Fibroblast of peridontal ligament (primary cell): ENCODE measurements around the gene PKD1L1.
"Not testable (repeated sequence)": the region's sequence is repeated elsewhere in the genome, so short reads cannot be mapped to it uniquely, and the experiment has no call there.

ENCODE experiments used
- DNase-seq: peaks from one replicate; pipeline ENCODE4 v3.0.0-alpha.2; 2010; ENCODE audit errors: extremely low read depth

Gene PKD1L1

GRCh38 chr7:47962262-47962661, 14.0 kb upstream of the PKD1L1 start:
- no peak for DNase-seq

- no peak for DNase-seq
Observed at GRCh38 chr7:47957156-47957555, 8.9 kb upstream of the PKD1L1 start.

GRCh38 chr7:47956220-47956619, 8.0 kb upstream of the PKD1L1 start:
- no peak for DNase-seq

DNA sequence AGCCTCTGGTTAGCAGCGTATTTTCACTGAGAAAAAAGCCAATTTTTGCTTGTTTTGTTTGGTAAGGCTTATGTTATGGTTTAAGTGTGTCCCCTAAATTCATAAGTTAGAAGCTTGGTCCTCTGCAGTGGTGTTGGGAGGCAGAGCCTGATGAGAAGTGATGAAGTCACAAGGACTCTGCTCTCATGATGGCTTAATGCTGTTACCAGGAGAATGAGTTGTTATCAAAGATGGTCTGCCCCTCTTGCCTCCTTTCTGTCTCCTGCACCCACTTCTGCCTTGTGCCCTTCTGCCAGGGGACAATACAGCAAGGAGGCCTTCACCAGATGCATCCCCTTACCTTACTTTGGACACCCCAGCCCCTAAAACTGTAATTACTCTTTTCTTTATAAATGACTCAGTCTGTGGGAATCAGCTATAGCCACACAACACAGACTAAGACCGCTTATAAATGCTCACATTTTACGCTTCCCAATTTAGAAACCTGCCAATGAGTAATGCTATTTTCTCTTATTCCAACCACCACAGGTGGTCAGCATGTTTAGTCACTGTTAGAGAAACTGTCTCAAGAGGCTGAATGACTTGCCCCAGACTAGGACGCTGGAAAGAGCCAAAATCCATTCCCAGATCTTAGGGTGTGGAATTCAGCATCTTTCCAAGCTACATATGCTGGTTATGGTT, 6.1 kb upstream of the PKD1L1 start:
- no peak for DNase-seq

DNA sequence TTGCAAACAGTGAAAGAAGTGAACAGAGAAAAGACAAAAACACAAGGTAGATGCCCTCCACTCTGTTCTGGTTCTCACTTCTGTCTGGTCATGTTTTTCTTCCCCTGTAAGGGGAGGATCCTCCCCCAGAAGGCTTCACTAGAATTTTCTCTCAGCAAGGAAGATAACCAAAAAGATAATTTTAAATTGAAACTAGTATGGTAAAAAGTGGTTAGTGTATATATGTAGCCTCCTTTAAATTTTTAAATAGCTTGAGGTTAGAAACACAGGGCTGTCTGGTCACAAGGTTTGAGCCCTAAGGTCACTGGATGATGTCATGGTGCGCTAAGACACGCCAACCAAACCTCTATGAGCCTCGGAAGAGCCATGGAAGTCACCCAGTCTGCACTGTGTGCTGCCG, 5.6 kb upstream of the PKD1L1 start:
- no peak for DNase-seq

DNA sequence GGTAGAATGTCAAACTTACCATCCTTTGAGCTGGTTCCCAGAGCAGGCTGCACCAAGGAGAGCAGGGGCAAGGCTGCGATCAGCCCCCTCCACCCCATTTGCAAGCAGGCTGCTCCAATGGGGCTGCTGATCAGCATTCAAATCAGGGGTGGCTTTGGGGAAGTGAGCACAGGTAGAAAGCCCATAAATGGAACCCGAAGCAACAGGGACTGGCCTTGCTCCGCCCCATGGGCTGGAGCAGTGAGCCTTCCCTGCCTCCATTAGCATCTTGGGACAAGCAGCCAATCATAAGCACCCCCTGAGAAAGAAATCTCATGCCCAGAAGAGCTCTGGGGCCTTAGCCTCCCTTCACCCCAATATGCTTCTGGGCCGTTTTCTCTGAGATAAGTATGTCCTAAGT, 4.0 kb upstream of the PKD1L1 start:
- DNase-seq, result no peak

GRCh38 chr7:47951374-47951773, 3.1 kb upstream of the PKD1L1 start:
- no peak for DNase-seq

GRCh38 chr7:47950714-47951113, 2.4 kb upstream of the PKD1L1 start:
- DNase-seq, result no peak

- no peak for DNase-seq
Observed at GRCh38 chr7:47949703-47950102, 1.4 kb upstream of the PKD1L1 start.

DNA sequence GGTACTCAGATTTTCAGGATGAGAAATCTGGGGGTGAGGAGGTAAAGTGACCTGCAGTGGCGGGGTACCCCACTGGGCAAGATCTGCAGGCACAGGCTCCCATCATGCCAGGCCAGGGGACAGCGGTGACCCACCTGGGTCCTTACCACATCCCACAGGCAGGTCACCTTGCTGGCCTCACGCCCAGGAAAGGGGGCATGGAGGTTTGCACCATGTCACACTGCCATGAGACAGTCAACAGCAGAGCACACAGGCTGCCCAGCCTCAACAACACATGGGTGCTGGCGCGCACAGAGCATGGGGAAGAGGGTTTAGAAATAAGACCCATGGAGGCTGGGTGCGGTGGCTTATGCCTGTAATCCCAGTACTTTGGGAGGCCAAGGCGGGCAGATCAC, 914 bp downstream of the PKD1L1 start:
- DNase-seq, result no peak

- no peak for DNase-seq
Observed at GRCh38 chr7:47946581-47947354, 1.5 kb downstream of the PKD1L1 start.

- peak; percentile 79 for DNase-seq
Observed at GRCh38 chr7:47945261-47946015, 2.8 kb downstream of the PKD1L1 start.

DNA sequence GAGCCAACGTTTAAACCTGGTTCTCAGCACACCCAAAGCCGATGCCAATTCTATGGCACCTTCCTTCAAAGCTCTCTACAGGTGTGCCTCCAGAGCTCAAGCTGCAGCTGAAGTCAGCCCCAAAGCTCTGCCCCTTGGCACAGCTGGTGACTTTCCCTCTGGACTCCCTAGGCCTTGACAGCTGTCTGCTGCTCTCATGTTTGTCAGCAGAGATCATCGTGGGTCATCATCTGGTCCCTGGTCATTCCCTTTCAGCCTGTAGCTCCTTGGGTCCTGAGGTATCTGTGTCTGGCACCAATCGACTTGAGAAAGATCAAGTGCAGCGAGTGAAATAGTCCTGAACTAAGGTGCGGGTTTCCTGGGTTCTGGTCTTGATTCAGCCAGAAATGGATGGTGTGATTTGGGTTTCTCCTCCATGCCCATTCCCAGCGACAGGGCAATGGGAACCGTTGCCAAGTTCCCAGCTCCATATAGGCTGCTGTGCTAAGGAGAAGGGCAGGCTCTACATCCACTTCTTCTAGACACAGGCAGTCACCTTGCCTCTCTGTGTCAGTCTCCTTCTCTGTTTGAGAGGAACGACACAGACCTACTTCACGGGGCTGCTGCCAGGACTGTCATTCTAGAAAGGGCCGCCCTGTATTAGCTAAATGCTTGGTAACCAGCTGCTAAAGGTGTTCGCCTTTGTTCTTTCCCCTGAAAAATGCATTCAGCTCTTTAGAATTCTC, 3.6 kb downstream of the PKD1L1 start:
- no peak for DNase-seq

DNA sequence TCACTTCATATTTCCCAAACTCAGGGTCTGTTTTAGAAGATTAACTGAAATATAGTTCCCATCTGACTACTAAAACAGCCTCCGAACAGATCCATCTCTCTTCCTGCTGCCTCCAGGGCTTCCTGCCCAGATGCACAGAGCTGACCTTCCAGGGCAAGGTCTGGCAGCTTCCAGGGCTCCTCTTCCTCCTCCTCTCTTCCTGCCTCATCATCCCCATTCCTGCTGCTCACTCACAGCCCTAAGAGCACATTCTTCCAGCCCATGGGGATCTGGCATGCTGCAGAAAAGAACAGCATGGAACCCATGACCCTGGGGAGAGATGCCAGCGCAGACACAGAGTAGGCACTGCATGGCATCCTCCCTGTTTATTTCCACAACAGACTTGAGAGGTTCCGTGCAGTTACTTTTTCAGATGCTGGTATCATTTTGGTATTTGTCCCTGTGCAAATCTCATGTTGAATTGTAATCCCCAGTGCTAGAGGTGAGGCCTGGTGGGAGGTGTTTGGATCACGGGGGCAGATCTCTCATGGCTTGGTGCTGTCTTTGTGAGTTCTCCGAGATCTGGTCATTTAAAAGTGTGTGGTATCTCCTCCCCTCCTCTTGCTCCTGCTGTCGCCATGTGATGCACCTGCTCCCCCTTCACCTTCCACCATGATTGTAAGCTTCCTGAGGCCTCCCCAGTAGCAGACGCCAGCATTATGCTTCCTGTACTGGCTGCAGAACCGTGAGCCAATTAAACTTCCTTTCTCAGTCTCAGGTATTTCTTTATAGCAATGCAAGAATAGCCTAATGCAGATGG, 4.4 kb downstream of the PKD1L1 start:
- DNase-seq, result no peak

- not testable (repeated sequence) for DNase-seq
Observed at GRCh38 chr7:47942651-47943050, 5.6 kb downstream of the PKD1L1 start.

GRCh38 chr7:47942132-47942531, 6.1 kb downstream of the PKD1L1 start:
- peak; percentile 6 for DNase-seq

DNA sequence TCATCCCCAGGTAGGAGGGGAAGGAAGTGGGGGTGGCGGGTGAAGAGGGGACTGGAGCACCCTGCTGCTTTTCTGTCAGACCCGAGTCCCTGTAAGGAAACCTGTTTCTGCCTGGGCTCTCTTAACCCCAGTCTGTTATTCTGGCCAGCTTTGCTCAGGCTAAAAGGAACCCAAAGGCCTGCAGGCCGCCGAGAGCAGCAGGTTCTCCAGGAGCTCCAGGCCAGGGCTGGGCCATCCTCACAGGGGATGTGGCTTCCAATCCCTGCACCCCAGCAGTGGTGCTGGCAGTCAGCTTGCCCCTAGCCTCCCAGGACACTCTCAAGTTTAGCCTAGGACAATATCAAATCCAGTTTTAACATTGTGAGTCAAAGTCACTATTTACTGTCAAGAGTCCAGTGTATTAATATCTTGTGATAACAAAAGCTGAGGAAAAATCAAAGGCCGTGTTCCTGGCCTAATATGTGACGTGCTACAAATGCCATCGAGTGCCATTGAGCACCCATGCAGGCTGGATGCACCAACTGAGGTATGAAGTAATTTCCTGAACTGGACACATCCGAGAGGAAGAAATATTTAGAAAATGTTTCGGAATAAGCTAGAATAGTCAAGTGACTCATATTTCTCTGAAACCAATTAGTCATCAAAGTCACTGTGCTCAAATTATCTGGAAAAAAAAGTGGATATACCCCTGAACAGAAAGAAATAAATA, 7.0 kb downstream of the PKD1L1 start:
- DNase-seq, result peak; percentile 75

DNA sequence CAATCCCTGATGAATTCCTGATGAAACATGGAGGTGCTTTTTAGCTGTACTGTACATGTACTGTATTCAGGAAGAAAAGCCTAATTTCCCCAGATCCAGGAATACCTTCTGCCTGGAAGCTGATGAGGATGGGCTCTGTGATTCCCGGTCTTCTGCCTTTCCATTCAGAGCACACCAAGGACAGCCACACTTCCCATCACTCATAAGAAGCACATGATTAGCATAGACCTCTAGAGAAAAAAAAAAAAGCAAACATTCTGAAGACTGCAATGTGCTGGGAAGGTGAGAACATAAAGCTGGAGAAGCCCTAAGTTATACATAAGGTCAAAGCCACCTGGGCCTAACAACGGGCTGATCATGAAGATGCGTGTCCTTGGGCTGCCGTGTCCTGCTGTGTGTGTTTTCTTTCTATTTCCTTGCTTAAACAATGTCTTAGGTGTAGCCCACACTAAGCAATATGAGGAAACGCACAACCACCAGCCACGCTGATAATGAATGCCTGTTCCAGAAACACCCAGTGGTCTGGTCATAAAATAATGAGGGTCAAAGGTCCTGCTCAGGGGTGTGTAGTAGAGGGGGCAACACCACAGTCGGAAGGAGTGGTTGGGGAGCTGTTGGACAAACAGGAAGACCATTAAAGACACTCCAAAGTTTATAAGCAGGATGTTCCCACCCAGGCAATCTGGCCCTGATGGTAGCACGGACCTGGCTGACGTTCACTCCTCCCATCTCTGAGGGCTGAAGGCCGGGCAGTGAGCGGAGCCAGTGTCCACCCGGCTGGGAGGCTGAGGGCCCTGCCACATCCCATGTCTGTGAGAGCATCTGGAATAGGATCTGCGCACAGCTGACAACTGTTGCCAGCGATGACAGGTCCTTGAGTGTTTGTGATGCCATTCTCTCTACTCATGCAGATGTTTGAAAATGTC, 7.9 kb downstream of the PKD1L1 start:
- peak; percentile 18 for DNase-seq

DNA sequence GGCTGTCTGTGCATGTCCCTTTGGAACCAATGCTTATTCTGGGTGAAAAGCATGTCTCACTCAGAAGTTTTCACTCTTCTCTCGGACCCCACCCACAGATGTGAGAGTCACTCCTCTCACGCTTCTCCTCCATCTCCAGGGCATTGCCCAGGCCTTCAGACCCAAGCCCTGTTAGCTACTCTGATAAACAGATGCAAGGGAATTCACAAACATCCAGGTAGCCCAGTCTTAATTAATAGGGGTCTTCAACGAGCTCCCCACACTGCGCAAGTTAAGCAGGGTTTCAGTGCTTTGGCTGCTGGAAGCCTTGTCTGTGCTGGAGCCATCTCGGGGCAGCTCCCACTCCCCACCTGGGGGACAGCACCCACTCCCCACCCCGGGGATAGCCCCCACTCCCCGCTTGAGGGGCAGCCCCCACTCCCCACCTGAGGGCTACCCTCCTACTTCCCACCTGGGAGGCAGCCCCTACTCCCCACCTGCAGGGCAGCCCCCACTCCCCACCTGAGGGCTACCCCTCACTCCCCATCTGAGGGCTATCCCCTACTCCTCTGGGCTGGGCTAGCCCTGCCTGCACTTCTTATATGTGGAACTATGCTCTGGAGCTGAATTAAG, 8.7 kb downstream of the PKD1L1 start:
- DNase-seq, result no peak
